ENCODE results near the gene PA2G4. TPM values are rescaled to one million over a fixed set of nuclear protein-coding genes. Genes with fewer than 3 reads are reported as not detected.

The PA2G4 gene
- total RNA-seq, 1 experiment from 2014 or later: 175 TPM

DNA sequence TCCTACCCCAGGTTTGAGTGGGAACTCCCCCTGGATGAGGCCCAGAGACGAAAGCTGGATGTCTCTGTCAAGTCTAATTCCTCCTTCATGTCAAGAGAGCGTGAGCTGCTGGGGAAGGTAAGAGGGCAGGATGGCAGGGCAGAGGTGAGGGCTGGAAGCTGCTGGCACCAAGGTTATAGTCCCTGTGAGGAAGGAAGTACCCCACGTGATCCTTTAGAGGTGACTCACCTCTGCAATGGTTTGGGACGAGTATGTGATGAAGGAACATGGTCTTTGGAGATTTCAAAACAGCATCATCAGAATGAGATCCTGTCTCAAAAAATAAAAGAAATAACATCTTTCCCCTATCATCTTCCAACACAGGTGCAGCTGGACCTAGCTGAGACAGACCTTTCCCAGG is 38.9 kb downstream of the PA2G4 start:
- Histone ChIP-seq H3K27me3 (ENCODE audit: control insufficient read depth, insufficient read depth, low read length) (no peaks in the 10 kb centered on the region), H3K36me3 (ENCODE audit: control insufficient read depth, insufficient read depth, low read length) (peaks cover 12% of the 10 kb centered on the region), H3K4me1 (ENCODE audit: control insufficient read depth, insufficient read depth, low read length) (peaks cover 4% of the 10 kb centered on the region; the same call in 1 of the 2 replicates), H3K27ac (ENCODE audit: low read length) (no peak overlapping the region), H3K9me3 (ENCODE audit: control insufficient read depth, insufficient read depth, low read depth, low read length) (no peaks in the 10 kb centered on the region), H3K4me3 (ENCODE audit: low read depth in 2 of 2, low read length in 2 of 2) (no peak overlapping the region)
- in situ Hi-C loops (cut with HindIII; ENCODE audit: low pct_unique_long_range_greater_than_20kb, low sequenced_read_pairs) (no loop called here), intact Hi-C loops (cut with micrococcal nuclease; ENCODE audit: unreplicated experiment) (no loop called here)
- no peak for DNase-seq (ENCODE audit: low read depth, low spot score)
- ChIA-PET CTCF (no interaction called here), POLR2A (interaction anchor here (0.5 kb wide), 1 partner anchor 19 kb away, joined by 6 read pairs; no protein-coding TSS in a partner anchor)
- BruUV-seq (replicated peaks): no TSS peak
- TF ChIP-seq, protein P1, sequence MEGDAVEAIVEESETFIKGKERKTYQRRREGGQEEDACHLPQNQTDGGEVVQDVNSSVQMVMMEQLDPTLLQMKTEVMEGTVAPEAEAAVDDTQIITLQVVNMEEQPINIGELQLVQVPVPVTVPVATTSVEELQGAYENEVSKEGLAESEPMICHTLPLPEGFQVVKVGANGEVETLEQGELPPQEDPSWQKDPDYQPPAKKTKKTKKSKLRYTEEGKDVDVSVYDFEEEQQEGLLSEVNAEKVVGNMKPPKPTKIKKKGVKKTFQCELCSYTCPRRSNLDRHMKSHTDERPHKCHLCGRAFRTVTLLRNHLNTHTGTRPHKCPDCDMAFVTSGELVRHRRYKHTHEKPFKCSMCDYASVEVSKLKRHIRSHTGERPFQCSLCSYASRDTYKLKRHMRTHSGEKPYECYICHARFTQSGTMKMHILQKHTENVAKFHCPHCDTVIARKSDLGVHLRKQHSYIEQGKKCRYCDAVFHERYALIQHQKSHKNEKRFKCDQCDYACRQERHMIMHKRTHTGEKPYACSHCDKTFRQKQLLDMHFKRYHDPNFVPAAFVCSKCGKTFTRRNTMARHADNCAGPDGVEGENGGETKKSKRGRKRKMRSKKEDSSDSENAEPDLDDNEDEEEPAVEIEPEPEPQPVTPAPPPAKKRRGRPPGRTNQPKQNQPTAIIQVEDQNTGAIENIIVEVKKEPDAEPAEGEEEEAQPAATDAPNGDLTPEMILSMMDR (IDR thresholded peaks at IDR 0.05): no peak
- TF ChIP-seq TCF7L2 (IDR thresholded peaks at IDR 0.05; ENCODE audit: low read depth, low read length): no peak
- no peak for TF ChIP-seq POLR2AphosphoS5 (IDR thresholded peaks at IDR 0.05; ENCODE audit: low read depth, low read length)
- TF ChIP-seq, protein P2, sequence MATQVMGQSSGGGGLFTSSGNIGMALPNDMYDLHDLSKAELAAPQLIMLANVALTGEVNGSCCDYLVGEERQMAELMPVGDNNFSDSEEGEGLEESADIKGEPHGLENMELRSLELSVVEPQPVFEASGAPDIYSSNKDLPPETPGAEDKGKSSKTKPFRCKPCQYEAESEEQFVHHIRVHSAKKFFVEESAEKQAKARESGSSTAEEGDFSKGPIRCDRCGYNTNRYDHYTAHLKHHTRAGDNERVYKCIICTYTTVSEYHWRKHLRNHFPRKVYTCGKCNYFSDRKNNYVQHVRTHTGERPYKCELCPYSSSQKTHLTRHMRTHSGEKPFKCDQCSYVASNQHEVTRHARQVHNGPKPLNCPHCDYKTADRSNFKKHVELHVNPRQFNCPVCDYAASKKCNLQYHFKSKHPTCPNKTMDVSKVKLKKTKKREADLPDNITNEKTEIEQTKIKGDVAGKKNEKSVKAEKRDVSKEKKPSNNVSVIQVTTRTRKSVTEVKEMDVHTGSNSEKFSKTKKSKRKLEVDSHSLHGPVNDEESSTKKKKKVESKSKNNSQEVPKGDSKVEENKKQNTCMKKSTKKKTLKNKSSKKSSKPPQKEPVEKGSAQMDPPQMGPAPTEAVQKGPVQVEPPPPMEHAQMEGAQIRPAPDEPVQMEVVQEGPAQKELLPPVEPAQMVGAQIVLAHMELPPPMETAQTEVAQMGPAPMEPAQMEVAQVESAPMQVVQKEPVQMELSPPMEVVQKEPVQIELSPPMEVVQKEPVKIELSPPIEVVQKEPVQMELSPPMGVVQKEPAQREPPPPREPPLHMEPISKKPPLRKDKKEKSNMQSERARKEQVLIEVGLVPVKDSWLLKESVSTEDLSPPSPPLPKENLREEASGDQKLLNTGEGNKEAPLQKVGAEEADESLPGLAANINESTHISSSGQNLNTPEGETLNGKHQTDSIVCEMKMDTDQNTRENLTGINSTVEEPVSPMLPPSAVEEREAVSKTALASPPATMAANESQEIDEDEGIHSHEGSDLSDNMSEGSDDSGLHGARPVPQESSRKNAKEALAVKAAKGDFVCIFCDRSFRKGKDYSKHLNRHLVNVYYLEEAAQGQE (IDR thresholded peaks at IDR 0.05; ENCODE audit: insufficient read depth in 1 of 2, low read depth in 2 of 2, low read length in 1 of 2): no peak
- TF ChIP-seq SIN3A (IDR thresholded peaks at IDR 0.05; ENCODE audit: borderline replicate concordance, insufficient read depth, low read depth, low read length): no peak
- ATAC-seq: no peak

DNA sequence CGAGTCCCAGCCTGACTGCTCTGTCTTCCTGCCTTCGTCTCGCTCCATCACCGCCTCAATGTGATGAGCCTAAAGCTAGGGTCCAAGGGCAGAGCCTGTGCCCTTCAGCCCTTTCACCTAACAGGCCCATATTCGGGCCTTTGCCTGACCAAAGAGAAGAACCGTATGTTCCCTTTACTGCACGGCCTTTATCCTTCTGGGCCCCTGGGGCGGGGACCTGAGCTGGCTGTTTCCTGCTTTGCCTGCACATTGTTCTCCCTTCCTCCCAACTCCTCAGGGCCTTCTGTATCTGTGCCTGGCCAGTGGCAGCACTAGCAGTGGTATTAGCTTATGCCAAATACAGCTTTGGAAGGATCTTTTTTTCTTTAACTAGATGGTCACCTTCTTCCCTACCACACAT is 39.5 kb downstream of the PA2G4 start:
- no peak for DNase-seq (ENCODE audit: low read depth, low spot score)
- no peaks in the 10 kb centered on the region for H3K9me3 ChIP-seq (ENCODE audit: control insufficient read depth, insufficient read depth, low read depth, low read length)
- H3K36me3 ChIP-seq (ENCODE audit: control insufficient read depth, insufficient read depth, low read length): peaks cover 12% of the 10 kb centered on the region
- no peak for ATAC-seq
- TF ChIP-seq SIN3A (IDR thresholded peaks at IDR 0.05; ENCODE audit: borderline replicate concordance, insufficient read depth, low read depth, low read length) (no peak), POLR2AphosphoS5 (IDR thresholded peaks at IDR 0.05; ENCODE audit: low read depth, low read length) (no peak), TCF7L2 (IDR thresholded peaks at IDR 0.05; ENCODE audit: low read depth, low read length) (no peak)
- TF ChIP-seq, protein P1 (IDR thresholded peaks at IDR 0.05): no peak
- TF ChIP-seq, protein P2 (IDR thresholded peaks at IDR 0.05; ENCODE audit: insufficient read depth in 1 of 2, low read depth in 2 of 2, low read length in 1 of 2): no peak
- ChIA-PET CTCF (interaction anchor here (1.2 kb wide), 1 partner anchor 16 kb away, joined by 3 read pairs; the partner anchor contains the start of gene ESYT1), POLR2A (no interaction called here)
- in situ Hi-C loops (cut with HindIII; ENCODE audit: low pct_unique_long_range_greater_than_20kb, low sequenced_read_pairs): no loop called here
- no peaks in the 10 kb centered on the region for H3K27me3 ChIP-seq (ENCODE audit: control insufficient read depth, insufficient read depth, low read length)
- H3K4me1 ChIP-seq (ENCODE audit: control insufficient read depth, insufficient read depth, low read length): peaks cover 4% of the 10 kb centered on the region; the same call in 1 of the 2 replicates
- H3K4me3 ChIP-seq (ENCODE audit: low read depth in 2 of 2, low read length in 2 of 2): no peak overlapping the region
- no peak overlapping the region for H3K27ac ChIP-seq (ENCODE audit: low read length)
- intact Hi-C loops (cut with micrococcal nuclease; ENCODE audit: unreplicated experiment): no loop called here
- BruUV-seq (replicated peaks): no TSS peak
